Liver (tissue), 9 donors: ENCODE measurements around the gene CACNA1E. TPM values are rescaled to one million over a fixed set of nuclear protein-coding genes. Genes with fewer than 3 reads are reported as not detected.

ENCODE experiments used
- DNase-seq: peaks from one replicate; pipeline ENCODE4 v3.0.0-alpha.2; 2017; ENCODE audit warnings: low spot score
- H3K27ac ChIP-seq, 2 donors: one replicate each; pipeline ENCODE4 v1.7.0; 2013; ENCODE audit warnings: inconsistent platforms in 2 of 2, low read length in 2 of 2, control low read depth in 1 of 2, low read depth in 1 of 2, mild to moderate bottlenecking in 1 of 2
- H3K27me3 ChIP-seq, 4 donors: one replicate each; pipeline versions ENCODE4 v1.6.1 to v1.7.0; 2013; ENCODE audit warnings: low read length in 3 of 4, inconsistent platforms in 1 of 4, mild to moderate bottlenecking in 1 of 4, moderate library complexity in 1 of 4; ENCODE audit not compliant: control insufficient read depth in 4 of 4, insufficient read depth in 4 of 4
- H3K36me3 ChIP-seq, 4 donors: one replicate each; pipeline versions ENCODE4 v1.6.1 to v1.7.0; 2013; ENCODE audit warnings: low read length in 3 of 4, mild to moderate bottlenecking in 3 of 4, low read depth in 1 of 4, moderate library complexity in 1 of 4; ENCODE audit not compliant: control insufficient read depth in 4 of 4, insufficient read depth in 3 of 4
- H3K4me1 ChIP-seq, 4 donors: one replicate each; pipeline versions ENCODE4 v1.6.1 to v1.7.0; 2013; ENCODE audit warnings: low read length in 3 of 4, mild to moderate bottlenecking in 3 of 4, moderate library complexity in 1 of 4; ENCODE audit not compliant: control insufficient read depth in 4 of 4, insufficient read depth in 4 of 4
- H3K4me3 ChIP-seq, 3 donors: one replicate each; pipeline versions ENCODE4 v1.6.1 to v1.7.0; 2013; ENCODE audit warnings: low read length in 3 of 3, control low read depth in 1 of 3, low read depth in 1 of 3, mild to moderate bottlenecking in 1 of 3
- H3K9ac ChIP-seq, 2 donors: one replicate each; pipeline ENCODE4 v1.7.0; 2013; ENCODE audit warnings: low read length in 2 of 2, mild to moderate bottlenecking in 2 of 2, moderate library complexity in 2 of 2, control low read depth in 1 of 2, low read depth in 1 of 2
- H3K9me3 ChIP-seq, 4 donors: one replicate each; pipeline versions ENCODE4 v1.6.1 to v1.7.0; 2013; ENCODE audit warnings: low read length in 3 of 4; ENCODE audit not compliant: control insufficient read depth in 4 of 4
- EGR1 ChIP-seq, 2 donors: IDR thresholded peaks; 2 replicates each; pipeline ENCODE4 v1.6.1; 2016 to 2018; ENCODE audit warnings: antibody characterized with exemption in 2 of 2, low read depth in 2 of 2
- FOXA1 ChIP-seq: IDR thresholded peaks from 2 replicates; pipeline ENCODE4 v1.6.1; 2016; ENCODE audit warnings: antibody characterized with exemption
- FOXA2 ChIP-seq: IDR thresholded peaks from 2 replicates; pipeline ENCODE4 v1.6.1; 2016; ENCODE audit warnings: antibody characterized with exemption
- GABPA ChIP-seq, 2 donors: IDR thresholded peaks in 1 of 2; conservative IDR thresholded peaks in 1 of 2; 2 replicates each; pipeline ENCODE4 v1.6.1; 2016; ENCODE audit warnings: antibody characterized with exemption in 2 of 2, mild to moderate bottlenecking in 1 of 2, moderate library complexity in 1 of 2
- HNF4A ChIP-seq, 2 donors: conservative IDR thresholded peaks; 2 replicates each; pipeline ENCODE4 v1.6.1; 2016; ENCODE audit warnings: antibody characterized with exemption in 2 of 2, mild to moderate bottlenecking in 2 of 2
- HNF4G ChIP-seq: IDR thresholded peaks from 2 replicates; pipeline ENCODE4 v1.6.1; 2016; ENCODE audit warnings: antibody characterized with exemption
- JUND ChIP-seq, 2 donors: IDR thresholded peaks; 2 replicates each; pipeline ENCODE4 v1.6.1; 2016; ENCODE audit warnings: antibody characterized with exemption in 2 of 2
- RAD21 ChIP-seq, 2 donors: IDR thresholded peaks; 2 replicates each; pipeline ENCODE4 v1.6.1; 2016; ENCODE audit warnings: antibody characterized with exemption in 2 of 2, mild to moderate bottlenecking in 2 of 2
- SP1 ChIP-seq: IDR thresholded peaks from 2 replicates; pipeline ENCODE4 v1.6.1; 2018; ENCODE audit warnings: antibody characterized with exemption, mild to moderate bottlenecking
- TAF1 ChIP-seq: conservative IDR thresholded peaks from 2 replicates; pipeline ENCODE4 v1.6.1; 2016; ENCODE audit warnings: antibody characterized with exemption, mild to moderate bottlenecking
- YY1 ChIP-seq: IDR thresholded peaks from 2 replicates; pipeline ENCODE4 v1.6.1; 2016; ENCODE audit warnings: antibody characterized with exemption, mild to moderate bottlenecking
- WGBS: extraction: QIAGEN DNeasy Blood & Tissue Kit; methylation state at CpG from one replicate; pipeline ENCODE4 v1.1.7; 2013; 5-methylcytosine and 5-hydroxymethylcytosine counted together
- polyA plus RNA-seq, 2 donors: library from polyadenylated mRNA; stranded (reverse) in 1 of 2; unstranded in 1 of 2; fragments of 200-250 nt in 1 of 2; fragments of >200 nt in 1 of 2; fragmentation: Nextera tagmentation in 1 of 2; extraction: Ambion mirVana in 1 of 2; gene quantifications; one replicate each; pipeline versions ENCODE4 v1.2.1 to v1.2.3, GENCODE V29; 2013 to 2015
- total RNA-seq, 2 donors: library from RNA; depleted of rRNA; stranded (reverse); fragments of >200 nt; gene quantifications; one replicate each; pipeline ENCODE4 v1.2.3, GENCODE V29; 2014
- TF ChIP-seq, protein P1 (sequence below): IDR thresholded peaks from 2 replicates; pipeline ENCODE4 v1.6.1; 2016; ENCODE audit warnings: antibody characterized with exemption
- TF ChIP-seq, protein P2 (sequence below): IDR thresholded peaks from 2 replicates; pipeline ENCODE4 v1.6.1; 2016; ENCODE audit warnings: antibody characterized with exemption, mild to moderate bottlenecking
- TF ChIP-seq, protein P3 (sequence below): fragments of 150-350 bp; IDR thresholded peaks from 2 replicates; pipeline ENCODE4 v1.5.1; 2017; ENCODE audit warnings: improper control_type of control experiment, low read depth, low read length; ENCODE audit not compliant: missing input control
- donor health status: healthy.
- donor health status: healthy.
- donor health status: healthy.
- donor health status: healthy.
- donor health status: healthy.

Gene CACNA1E
- total and polyA plus RNA-seq, 4 donors: under 0.01 to 0.08 (median 0.01) TPM; not detected in 1

DNA sequence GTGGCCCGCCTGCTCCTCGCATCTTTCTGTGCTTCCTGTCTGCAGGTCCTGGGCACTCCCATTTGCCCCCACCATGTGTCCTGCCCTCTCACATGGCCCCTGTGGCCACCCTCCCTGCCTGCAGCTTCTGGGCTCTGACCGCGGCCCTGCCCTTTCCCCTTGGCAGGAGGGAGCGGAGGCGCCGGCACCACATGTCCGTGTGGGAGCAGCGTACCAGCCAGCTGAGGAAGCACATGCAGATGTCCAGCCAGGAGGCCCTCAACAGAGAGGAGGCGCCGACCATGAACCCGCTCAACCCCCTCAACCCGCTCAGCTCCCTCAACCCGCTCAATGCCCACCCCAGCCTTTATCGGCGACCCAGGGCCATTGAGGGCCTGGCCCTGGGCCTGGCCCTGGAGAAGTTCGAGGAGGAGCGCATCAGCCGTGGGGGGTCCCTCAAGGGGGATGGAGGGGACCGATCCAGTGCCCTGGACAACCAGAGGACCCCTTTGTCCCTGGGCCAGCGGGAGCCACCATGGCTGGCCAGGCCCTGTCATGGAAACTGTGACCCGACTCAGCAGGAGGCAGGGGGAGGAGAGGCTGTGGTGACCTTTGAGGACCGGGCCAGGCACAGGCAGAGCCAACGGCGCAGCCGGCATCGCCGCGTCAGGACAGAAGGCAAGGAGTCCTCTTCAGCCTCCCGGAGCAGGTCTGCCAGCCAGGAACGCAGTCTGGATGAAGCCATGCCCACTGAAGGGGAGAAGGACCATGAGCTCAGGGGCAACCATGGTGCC, 249.1 kb downstream of the CACNA1E start:
- no peak overlapping the region for H3K4me3 ChIP-seq
- no peaks in the 10 kb centered on the region for H3K4me1 ChIP-seq
- no peak for DNase-seq
- H3K27me3 ChIP-seq: peaks cover 0 to 2% (median 0%) of the 10 kb centered on the region in 4 donors
- no peak overlapping the region for H3K27ac ChIP-seq
- TF ChIP-seq FOXA2: no peak
- no peak for TF ChIP-seq GABPA (IDR thresholded peaks at IDR 0.05 in 1 of 2, conservative IDR thresholded peaks at IDR 0.05 in 1 of 2)
- no peaks in the 10 kb centered on the region for H3K9me3 ChIP-seq
- 95% methylated on average over 31 of the region's 31 CpGs for WGBS
- no peak overlapping the region for H3K9ac ChIP-seq
- H3K36me3 ChIP-seq: no peaks in the 10 kb centered on the region

DNA sequence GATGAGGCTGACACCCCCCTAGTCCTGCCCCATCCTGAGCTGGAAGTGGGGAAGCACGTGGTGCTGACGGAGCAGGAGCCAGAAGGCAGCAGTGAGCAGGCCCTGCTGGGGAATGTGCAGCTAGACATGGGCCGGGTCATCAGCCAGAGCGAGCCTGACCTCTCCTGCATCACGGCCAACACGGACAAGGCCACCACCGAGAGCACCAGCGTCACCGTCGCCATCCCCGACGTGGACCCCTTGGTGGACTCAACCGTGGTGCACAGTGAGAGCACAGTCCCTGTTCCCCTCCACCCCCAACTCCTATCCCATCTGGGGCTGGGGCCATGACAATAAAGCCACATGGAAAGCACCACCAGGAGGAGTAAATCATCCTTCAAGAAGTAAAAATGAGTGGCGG, 250.2 kb downstream of the CACNA1E start:
- TF ChIP-seq, protein P1, sequence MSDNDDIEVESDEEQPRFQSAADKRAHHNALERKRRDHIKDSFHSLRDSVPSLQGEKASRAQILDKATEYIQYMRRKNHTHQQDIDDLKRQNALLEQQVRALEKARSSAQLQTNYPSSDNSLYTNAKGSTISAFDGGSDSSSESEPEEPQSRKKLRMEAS: no peak
- TF ChIP-seq RAD21 (IDR thresholded peaks at IDR 0.05) (no peak), SP1 (no peak), EGR1 (IDR thresholded peaks at IDR 0.05; ENCODE audit: low read depth in 2 of 2) (no peak), GABPA (IDR thresholded peaks at IDR 0.05 in 1 of 2, conservative IDR thresholded peaks at IDR 0.05 in 1 of 2) (no peak), YY1 (no peak), TAF1 (no peak), FOXA1 (no peak), HNF4A (conservative IDR thresholded peaks at IDR 0.05) (no peak), JUND (IDR thresholded peaks at IDR 0.05) (no peak), HNF4G (no peak), FOXA2 (no peak)
- TF ChIP-seq, protein P2, sequence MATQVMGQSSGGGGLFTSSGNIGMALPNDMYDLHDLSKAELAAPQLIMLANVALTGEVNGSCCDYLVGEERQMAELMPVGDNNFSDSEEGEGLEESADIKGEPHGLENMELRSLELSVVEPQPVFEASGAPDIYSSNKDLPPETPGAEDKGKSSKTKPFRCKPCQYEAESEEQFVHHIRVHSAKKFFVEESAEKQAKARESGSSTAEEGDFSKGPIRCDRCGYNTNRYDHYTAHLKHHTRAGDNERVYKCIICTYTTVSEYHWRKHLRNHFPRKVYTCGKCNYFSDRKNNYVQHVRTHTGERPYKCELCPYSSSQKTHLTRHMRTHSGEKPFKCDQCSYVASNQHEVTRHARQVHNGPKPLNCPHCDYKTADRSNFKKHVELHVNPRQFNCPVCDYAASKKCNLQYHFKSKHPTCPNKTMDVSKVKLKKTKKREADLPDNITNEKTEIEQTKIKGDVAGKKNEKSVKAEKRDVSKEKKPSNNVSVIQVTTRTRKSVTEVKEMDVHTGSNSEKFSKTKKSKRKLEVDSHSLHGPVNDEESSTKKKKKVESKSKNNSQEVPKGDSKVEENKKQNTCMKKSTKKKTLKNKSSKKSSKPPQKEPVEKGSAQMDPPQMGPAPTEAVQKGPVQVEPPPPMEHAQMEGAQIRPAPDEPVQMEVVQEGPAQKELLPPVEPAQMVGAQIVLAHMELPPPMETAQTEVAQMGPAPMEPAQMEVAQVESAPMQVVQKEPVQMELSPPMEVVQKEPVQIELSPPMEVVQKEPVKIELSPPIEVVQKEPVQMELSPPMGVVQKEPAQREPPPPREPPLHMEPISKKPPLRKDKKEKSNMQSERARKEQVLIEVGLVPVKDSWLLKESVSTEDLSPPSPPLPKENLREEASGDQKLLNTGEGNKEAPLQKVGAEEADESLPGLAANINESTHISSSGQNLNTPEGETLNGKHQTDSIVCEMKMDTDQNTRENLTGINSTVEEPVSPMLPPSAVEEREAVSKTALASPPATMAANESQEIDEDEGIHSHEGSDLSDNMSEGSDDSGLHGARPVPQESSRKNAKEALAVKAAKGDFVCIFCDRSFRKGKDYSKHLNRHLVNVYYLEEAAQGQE: no peak
- TF ChIP-seq, protein P3, sequence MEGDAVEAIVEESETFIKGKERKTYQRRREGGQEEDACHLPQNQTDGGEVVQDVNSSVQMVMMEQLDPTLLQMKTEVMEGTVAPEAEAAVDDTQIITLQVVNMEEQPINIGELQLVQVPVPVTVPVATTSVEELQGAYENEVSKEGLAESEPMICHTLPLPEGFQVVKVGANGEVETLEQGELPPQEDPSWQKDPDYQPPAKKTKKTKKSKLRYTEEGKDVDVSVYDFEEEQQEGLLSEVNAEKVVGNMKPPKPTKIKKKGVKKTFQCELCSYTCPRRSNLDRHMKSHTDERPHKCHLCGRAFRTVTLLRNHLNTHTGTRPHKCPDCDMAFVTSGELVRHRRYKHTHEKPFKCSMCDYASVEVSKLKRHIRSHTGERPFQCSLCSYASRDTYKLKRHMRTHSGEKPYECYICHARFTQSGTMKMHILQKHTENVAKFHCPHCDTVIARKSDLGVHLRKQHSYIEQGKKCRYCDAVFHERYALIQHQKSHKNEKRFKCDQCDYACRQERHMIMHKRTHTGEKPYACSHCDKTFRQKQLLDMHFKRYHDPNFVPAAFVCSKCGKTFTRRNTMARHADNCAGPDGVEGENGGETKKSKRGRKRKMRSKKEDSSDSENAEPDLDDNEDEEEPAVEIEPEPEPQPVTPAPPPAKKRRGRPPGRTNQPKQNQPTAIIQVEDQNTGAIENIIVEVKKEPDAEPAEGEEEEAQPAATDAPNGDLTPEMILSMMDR: no peak
- no peaks in the 10 kb centered on the region for H3K9me3 ChIP-seq
- peaks cover 0 to 2% (median 0%) of the 10 kb centered on the region in 4 donors for H3K27me3 ChIP-seq
- WGBS: 90% methylated on average over 14 of the region's 14 CpGs
- no peak overlapping the region for H3K27ac ChIP-seq
- no peaks in the 10 kb centered on the region for H3K4me1 ChIP-seq
- no peak for DNase-seq
- no peaks in the 10 kb centered on the region for H3K36me3 ChIP-seq
- no peak overlapping the region for H3K9ac ChIP-seq
- H3K4me3 ChIP-seq: no peak overlapping the region
